HG03159 (cell line): Measurements from ENCODE around the gene CFTR.
"Not testable (repeated sequence)": the region's sequence is repeated elsewhere in the genome, so short reads cannot be mapped to it uniquely, and the experiment has no call there.

Experiments used
- ATAC-seq: cut with Tn5 transposase; IDR thresholded peaks from one replicate; pipeline ENCODE4 v1.9.1; 2021; ENCODE audit warnings: mild to moderate bottlenecking, moderate library complexity; ENCODE audit not compliant: unreplicated experiment

The CFTR gene

DNA sequence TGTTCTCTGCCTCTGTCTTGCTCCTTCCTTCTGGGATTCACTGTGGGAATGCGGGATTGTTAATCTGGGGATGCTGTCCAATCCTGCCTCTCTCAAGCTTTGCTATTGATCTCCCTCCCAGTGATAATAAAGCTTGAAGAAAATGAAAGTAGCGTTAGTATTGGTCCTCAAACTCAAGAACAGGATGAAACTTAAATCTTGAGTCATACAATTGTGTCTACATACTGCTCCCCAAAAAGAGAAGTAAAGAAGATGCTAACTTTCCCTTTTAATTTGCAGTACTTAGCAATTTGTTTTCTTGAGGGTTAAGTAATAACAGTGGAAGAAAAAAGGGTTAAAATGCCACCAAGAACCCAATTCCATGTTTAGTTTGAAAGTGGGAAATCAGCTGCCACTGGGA lies 13.6 kb downstream of the CFTR start:
- no peak for ATAC-seq

DNA sequence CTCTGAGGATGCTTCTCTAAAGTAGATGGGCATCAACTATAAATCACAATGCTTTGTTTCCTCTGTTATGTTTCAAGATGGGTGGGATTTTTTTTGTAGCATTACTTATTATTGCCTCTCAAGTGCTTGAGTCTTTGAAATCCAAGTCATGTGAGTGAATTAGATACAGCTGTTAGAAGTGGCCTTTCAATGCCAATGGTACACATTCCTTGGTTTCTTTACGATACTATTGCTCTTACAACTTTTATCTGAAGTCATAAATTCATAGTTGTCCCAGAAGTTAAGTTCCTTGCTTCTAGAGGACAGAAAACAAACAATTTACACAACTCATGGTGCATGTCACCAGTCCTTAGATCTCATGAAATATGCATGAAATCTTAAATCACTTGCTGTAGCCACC lies 15.5 kb downstream of the CFTR start:
- no peak for ATAC-seq

DNA sequence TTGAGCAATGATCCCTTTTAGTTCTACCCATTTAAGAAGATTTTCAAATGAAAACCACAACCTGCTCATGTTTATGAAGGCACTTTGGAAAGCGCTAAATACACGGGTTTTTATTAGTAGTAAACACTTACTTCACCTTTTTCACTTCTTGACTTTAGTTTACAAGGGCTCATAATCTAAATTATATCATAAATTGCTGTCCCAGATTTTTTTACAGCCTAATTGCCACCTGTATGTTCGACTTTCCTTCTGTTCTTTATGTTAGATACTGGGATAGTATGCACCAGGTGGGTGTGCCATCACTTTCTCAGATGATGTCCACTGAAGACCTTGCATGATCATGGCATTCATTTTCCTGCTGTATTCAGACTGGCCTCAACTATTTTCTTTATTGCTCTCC lies 22.5 kb downstream of the CFTR start:
- ATAC-seq: no peak

DNA sequence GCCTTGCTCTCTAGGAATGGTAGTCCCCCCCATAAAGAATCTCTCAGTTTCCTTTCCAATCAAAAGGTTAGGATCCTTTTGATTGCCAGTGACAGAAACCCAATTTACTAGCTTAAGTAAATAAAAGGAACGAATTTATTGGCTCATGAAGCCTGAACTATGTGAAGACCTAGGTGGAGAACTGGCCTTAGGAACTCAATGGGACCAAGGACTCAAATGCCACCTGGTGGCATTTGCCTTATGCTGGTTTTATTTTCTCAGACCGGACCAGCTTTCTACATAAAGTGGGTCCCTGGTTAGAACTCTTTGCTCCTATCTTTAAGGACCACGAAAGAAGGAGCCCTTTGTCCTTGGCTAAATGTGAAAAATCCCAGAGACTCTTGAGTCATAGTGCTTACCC lies 25.4 kb downstream of the CFTR start:
- no peak for ATAC-seq

DNA sequence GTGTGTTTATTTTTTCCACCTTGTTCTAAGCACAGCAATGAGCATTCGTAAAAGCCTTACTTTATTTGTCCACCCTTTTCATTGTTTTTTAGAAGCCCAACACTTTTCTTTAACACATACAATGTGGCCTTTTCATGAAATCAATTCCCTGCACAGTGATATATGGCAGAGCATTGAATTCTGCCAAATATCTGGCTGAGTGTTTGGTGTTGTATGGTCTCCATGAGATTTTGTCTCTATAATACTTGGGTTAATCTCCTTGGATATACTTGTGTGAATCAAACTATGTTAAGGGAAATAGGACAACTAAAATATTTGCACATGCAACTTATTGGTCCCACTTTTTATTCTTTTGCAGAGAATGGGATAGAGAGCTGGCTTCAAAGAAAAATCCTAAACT lies 28.9 kb downstream of the CFTR start:
- no peak for ATAC-seq

DNA sequence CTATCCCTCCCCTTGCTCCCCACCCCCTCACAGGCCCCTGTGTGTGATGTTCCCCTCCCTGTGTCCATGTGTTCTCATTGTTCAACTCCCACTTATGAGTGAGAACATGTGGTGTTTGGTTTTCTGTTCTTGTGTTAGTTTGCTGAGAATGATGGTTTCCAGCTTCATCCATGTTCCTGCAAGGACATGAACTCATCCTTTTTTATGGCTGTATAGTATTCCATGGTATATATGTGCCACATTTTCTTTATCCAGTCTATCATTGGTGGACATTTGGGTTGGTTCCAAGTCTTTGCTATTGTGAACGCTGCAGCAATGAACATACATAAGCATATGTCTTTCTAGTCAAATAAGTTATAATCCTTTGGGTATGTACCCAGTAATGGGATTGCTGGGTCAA lies 37.4 kb downstream of the CFTR start:
- ATAC-seq: not testable (repeated sequence)

DNA sequence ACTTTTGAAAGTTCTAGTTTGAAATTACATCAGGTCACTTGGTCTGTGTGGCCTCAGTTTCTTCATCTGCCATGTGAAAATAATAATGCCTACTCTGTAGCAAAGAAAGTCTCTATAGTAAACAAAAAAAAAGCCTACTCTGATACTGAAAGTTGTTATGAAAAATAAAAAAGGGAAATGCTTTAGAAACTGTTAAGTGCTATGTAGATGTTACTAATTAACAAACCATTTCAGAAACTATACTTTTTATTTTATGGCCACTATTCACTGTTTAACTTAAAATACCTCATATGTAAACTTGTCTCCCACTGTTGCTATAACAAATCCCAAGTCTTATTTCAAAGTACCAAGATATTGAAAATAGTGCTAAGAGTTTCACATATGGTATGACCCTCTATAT lies 50.6 kb downstream of the CFTR start:
- peak; percentile 72 for ATAC-seq

DNA sequence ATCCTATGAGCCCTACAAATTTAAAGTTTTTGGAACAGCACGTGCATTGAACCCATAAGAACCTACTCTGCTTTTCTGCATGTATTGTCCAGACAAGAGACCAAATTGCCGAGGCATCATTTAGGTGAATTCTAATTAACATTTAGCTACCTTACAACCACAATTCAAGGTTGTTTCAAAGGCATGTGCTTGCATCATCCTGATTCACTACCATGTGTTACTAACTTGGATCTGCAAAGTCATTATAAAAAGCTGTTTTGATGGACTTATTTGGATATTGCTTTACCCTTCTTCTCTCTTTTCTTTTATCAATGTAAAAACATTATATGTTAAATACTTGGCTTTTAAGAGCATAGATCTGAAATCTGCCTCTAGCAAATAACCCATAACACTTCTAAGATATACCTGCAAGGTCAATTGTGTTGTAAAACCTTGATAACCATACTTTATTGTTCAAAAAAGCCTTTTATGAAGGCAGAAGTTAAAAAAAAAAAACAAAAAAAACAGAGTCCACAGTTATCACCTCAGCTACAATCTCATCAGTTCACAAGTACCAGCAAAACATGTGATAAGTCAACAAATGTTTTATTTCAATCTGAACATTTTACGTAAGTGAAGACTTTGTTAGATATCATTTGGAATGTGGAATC lies 51.9 kb downstream of the CFTR start:
- no peak for ATAC-seq

DNA sequence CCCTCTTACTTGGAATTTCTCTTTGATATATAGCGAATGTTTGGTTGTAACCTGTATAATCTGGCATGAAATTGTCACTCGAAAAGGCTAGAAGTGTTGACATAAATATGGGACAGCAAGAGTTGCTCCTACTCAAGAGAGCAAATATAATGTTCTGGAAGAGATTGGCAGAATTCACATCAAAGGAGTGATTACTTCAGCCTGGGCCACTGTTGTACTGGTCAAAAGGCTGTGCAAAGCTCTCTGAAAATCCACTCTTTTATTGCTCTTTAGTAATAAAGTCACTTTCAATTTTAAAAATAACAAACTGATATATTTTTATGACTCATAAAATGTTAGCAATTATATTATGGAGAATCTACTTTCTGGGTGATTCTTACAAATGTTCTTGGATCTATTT lies 58.2 kb downstream of the CFTR start:
- ATAC-seq: no peak

DNA sequence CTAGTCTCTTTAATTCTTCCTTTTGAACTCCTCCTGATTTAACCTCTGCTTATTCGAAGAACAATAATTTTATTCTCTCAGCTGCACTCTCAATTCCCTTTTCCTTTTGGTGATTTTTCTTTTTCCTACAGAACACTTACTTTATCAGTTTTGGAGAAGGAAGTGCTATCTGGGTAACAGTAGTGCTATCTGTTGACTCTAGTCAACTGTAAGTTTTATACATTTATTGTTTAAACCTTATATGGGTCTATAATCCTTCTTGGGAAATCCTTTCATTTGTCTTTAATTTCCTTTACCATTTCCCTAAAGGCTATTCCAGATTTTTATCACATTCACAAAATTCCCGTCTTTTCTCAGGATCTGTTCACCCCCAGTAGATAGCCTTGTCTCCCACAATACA lies 64.2 kb downstream of the CFTR start:
- no peak for ATAC-seq

DNA sequence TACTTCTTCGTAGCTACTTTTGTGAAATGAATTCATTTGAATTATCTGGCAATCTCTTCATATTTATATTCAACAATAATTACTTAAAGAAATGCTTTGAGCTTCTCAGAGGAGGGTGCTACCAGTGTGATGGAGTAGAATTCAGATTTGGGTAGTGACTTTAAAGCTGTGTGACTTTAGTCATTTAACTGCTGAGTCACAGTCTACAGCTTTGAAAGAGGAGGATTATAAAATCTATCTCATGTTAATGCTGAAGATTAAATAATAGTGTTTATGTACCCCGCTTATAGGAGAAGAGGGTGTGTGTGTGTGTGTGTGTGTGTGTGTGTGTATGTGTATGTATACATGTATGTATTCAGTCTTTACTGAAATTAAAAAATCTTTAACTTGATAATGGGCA lies 68.2 kb downstream of the CFTR start:
- ATAC-seq: no peak

DNA sequence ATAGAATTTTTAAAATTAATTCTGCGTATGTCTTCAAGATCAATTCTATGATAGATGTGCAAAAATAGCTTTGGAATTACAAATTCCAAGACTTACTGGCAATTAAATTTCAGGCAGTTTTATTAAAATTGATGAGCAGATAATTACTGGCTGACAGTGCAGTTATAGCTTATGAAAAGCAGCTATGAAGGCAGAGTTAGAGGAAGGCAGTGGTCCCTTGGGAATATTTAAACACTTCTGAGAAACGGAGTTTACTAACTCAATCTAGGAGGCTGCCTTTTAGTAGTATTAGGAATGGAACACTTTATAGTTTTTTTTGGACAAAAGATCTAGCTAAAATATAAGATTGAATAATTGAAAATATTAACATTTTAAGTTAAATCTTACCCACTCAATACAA lies 70.8 kb downstream of the CFTR start:
- ATAC-seq: no peak

DNA sequence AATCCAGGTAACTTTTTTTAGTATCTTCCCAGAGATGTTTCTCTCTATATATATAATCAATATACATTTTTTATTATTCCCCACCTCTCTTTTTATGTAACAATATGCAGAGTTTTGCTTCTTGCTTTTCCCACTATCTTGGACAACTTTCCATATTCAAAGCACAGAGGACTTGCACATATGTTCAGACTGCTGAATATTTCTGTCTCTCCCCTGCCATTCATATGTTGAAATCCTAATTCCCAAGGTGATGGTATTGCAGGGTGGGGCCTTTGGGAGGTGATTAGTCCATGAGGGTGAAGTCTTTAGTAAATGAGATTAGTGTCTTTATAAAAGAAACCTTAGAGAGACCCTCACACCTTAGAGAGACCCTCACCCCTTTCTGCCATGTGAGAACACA lies 72.8 kb downstream of the CFTR start:
- no peak for ATAC-seq

DNA sequence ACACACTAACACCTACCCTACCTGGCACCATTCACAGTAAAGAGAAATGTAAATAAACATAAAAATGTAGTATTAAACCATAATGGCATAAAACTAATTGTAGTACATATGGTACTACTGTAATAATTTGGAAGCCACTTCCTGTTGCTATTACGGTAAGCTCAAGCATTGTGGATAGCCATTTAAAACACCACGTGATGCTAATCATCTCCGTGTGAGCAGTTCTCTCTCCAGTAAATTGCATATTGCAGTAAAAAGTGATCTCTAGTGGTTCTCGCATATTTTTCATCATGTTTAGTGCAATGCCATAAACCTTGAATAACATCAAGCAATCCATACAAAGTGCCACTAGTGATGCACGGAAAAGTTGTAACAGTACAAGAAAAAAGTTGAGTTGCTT lies 75.4 kb downstream of the CFTR start:
- no peak for ATAC-seq

DNA sequence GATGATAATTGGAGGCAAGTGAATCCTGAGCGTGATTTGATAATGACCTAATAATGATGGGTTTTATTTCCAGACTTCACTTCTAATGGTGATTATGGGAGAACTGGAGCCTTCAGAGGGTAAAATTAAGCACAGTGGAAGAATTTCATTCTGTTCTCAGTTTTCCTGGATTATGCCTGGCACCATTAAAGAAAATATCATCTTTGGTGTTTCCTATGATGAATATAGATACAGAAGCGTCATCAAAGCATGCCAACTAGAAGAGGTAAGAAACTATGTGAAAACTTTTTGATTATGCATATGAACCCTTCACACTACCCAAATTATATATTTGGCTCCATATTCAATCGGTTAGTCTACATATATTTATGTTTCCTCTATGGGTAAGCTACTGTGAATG lies 79.6 kb downstream of the CFTR start:
- no peak for ATAC-seq

DNA sequence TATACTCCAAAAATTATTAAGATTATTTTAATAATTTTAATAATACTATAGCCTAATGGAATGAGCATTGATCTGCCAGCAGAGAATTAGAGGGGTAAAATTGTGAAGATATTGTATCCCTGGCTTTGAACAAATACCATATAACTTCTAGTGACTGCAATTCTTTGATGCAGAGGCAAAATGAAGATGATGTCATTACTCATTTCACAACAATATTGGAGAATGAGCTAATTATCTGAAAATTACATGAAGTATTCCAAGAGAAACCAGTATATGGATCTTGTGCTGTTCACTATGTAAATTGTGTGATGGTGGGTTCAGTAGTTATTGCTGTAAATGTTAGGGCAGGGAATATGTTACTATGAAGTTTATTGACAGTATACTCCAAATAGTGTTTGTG lies 80.2 kb downstream of the CFTR start:
- ATAC-seq: no peak

DNA sequence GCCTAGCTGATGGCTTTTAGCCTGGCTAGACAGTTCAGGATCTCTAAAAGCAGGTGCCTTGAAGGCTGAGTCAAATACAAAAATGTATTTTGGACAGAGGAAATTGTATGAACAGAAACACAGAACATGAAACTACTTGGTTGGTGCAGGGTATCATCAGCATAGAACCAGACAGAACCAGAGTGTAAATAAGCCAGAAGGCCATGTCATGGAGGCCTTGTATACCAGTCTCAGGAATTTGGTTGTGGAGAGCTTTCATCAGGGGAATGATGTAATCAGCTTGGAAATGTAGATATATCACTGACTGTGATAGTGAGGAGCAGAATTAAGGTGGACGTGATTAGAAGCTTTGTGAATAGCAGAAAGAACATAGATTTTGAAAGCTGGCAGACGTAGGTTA lies 82.9 kb downstream of the CFTR start:
- no peak for ATAC-seq

DNA sequence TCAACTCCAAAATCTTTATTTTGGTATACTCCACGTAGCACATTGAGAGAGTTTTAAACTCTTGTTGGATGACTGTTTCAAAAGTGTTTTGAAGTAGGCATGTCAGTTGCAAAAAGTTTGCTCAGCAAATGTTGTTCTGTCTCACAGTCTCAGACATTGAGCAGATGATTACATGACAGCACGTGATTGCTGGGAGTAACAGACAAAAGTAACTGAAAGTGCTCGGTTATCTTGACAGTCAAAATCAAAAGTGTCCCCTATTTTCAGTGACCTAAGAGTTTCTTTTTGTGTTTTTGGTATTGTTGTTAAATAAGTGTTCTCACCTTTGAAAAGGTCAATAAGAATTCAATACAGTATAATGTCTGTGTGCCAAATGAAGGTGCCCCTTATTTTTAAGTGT lies 84.3 kb downstream of the CFTR start:
- ATAC-seq: peak; percentile 46

DNA sequence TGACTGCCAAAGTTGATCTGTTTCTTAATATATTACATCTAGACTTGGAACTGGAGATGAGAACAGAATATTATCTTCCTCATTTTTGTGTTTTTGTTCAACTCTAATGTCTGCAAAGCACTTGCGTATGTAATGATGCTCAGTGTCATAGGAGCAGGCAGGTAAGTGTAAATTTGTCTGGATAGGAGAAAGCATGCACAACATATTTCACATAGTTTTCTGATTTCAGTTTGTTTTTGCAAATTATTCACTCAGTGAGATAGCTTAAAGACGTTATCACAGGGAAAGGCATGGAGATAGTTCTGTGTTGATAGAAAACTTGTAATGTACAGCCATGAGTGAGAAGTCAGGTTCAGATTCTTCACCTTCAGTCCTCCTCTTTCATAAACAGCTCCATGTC lies 84.8 kb downstream of the CFTR start:
- ATAC-seq: no peak

DNA sequence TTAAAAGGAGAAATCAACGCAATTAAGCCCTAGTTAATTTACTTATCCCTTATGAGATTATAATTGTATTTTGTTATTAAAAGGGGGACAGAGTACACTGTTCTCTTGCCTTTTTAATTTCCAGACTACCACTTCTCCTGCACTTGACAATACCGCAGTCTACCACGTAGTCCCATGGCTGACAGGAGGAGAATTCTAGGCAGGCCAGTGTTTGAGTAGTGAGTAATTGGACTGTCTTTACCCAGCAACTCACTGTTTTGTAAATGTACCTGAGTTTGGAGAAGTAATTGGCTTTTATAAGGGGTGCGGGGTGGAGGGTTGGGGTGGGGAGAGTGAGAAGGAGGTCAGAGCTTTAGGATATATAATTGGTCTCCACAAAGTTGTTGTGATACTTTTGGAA lies 85.4 kb downstream of the CFTR start:
- ATAC-seq: no peak

DNA sequence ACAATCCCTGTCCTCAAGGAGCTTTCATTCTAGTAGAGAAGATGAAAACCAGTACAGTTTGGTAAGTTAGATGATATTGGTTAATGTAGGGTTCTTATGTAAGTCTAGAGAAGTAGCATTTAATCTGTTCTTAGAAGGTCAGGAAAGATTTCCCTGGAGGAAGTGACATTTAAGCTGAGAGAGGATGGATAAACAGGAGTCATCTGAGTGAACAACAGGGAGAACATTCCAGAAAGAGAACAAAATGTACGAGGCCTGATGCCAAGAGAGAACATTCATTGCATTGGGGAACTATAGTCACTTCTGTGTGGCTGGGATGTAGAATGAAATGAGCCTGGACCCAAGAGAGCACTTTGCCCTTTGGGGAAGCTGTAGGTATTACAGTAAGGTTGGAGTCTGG lies 88.0 kb downstream of the CFTR start:
- ATAC-seq: no peak

DNA sequence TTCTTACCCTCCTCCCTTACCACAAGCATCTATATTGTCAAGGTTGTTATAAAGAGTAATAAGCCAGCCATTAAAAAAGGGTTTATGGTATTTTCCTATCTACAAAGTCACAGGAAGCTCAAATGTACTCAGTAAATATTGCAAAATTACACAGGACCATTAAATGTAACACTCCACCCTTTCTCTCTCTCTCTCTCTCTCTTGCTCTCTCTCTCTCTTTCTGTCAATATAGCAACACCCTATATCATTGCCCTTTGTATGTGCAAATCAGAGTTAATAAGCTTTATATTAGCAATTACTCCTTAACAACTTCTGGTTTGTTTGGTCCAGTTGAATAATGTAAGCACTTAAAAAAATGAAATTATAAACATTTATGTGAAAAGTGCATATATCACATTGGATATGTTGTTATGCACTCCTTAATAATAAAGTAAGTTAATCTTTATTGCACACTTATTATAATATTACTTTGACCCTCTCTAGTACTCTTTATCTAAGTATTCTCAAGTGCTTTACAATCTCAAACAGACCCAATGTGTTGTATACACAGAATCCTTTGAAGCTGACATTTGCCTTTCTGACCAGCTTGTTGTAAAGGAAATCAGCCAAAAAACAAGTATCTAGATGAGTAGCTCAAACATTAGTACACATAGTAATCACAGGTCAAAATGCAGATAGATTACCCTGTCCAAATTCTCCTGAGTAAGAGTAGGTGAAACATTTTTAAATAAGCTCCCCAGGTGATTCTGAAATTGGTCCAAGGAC lies 93.2 kb downstream of the CFTR start:
- ATAC-seq: no peak

DNA sequence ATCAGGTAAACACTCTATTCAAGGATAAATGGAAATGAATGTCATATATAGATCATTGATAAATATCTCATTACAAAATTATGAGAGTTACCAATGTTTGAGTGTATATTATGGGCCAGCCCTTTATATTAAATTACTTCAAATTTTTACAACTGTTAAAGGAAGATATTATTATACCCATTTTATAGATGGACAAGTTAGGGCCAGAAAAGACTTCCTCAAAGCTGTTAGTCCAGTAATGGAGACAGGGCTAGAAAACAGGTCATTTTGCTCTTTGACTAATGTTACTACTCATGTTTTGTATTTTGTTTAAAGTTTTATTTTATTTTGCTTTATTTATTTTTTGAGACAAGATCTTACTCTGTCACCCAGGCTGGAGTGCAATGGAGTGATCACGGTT lies 101.6 kb downstream of the CFTR start:
- ATAC-seq: no peak
